ENCODE results near the gene VEZT. TPM values are rescaled to one million over a fixed set of nuclear protein-coding genes. Genes with fewer than 3 reads are reported as not detected.

The VEZT gene
- total and polyA plus RNA-seq, 9 of the 15 experiments (the other 6 are each of a cell fraction or from before 2014, with no cell fraction given), result 16.1 to 61.5 (median 32.6) TPM

DNA sequence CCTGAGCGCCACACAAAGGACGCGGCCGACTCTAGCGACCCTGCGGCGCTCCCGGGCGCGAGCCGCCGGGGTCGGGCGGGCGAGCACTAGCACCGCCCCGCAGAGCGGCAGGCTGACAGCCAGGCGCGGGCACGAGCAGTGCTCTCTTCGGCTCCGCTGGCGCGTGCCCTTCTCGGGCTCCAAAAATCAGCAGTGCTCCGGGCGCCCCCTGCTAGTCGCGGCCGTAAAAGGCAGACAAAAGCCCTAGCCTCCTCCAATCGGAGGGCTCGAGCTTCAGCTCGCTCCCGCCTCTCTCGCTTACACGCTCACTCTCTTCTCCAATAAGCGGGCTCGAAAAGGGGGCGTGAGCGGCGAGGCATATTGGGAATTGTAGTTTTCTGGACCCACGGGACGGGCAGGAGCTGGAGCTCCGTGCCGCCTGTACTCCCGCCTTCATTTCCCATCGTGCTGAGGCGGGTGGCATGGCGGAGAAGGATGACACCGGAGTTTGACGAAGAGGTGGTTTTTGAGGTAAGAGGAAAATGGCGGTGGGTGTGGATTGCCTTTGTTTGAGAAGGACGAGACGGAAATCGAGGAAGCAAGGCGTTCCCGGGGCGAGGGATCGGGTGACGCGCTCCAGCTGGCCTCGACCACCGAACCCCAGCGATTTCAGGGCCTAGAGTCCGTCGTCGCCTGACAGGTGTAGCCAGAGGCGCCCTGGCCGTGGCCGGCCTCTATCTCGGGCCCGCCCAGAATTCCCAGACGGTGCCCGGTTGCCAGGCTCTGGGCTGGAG lies at the start of gene VEZT, which contains the start of gene FGD6 (continued):
- TF ChIP-seq, protein P1, sequence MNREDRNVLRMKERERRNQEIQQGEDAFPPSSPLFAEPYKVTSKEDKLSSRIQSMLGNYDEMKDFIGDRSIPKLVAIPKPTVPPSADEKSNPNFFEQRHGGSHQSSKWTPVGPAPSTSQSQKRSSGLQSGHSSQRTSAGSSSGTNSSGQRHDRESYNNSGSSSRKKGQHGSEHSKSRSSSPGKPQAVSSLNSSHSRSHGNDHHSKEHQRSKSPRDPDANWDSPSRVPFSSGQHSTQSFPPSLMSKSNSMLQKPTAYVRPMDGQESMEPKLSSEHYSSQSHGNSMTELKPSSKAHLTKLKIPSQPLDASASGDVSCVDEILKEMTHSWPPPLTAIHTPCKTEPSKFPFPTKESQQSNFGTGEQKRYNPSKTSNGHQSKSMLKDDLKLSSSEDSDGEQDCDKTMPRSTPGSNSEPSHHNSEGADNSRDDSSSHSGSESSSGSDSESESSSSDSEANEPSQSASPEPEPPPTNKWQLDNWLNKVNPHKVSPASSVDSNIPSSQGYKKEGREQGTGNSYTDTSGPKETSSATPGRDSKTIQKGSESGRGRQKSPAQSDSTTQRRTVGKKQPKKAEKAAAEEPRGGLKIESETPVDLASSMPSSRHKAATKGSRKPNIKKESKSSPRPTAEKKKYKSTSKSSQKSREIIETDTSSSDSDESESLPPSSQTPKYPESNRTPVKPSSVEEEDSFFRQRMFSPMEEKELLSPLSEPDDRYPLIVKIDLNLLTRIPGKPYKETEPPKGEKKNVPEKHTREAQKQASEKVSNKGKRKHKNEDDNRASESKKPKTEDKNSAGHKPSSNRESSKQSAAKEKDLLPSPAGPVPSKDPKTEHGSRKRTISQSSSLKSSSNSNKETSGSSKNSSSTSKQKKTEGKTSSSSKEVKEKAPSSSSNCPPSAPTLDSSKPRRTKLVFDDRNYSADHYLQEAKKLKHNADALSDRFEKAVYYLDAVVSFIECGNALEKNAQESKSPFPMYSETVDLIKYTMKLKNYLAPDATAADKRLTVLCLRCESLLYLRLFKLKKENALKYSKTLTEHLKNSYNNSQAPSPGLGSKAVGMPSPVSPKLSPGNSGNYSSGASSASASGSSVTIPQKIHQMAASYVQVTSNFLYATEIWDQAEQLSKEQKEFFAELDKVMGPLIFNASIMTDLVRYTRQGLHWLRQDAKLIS (CRISPR knock-in tag; IDR thresholded peaks at IDR 0.05), result no peak; the same call in none of the 2 replicates
- TF ChIP-seq, protein P2, sequence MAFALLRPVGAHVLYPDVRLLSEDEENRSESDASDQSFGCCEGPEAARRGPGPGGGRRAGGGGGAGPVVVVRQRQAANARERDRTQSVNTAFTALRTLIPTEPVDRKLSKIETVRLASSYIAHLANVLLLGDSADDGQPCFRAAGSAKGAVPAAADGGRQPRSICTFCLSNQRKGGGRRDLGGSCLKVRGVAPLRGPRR (CRISPR knock-in tag; IDR thresholded peaks at IDR 0.05), result no peak
- TF ChIP-seq HDAC8 (tag; IDR thresholded peaks at IDR 0.05) (no peak), NCOR1 (IDR thresholded peaks at IDR 0.05) (no peak), HLTF (IDR thresholded peaks at IDR 0.05) (0 out of 2 replicates have a peak, but pooled peaks have one; percentile 10), NR2F6 (CRISPR knock-in tag; IDR thresholded peaks at IDR 0.05) (no peak), ZNF3 (CRISPR knock-in tag; IDR thresholded peaks at IDR 0.05) (no peak), CREM (IDR thresholded peaks at IDR 0.05; ENCODE audit: low read depth) (peak; percentile 94), LEF1 (IDR thresholded peaks at IDR 0.05) (no peak; the same call in 1 of the 2 replicates), ZFX (CRISPR knock-in tag; IDR thresholded peaks at IDR 0.05) (peak; percentile 84), LARP7 (IDR thresholded peaks at IDR 0.05) (no peak), MCM2 (IDR thresholded peaks at IDR 0.05; ENCODE audit: low read depth) (no peak), RAD21 (CRISPR knock-in tag; conservative IDR thresholded peaks at IDR 0.05 in 1 of 2, IDR thresholded peaks at IDR 0.05 in 1 of 2) (peak; percentile 90 to 99), KDM5B (IDR thresholded peaks at IDR 0.05; ENCODE audit: insufficient replicate concordance, low read depth, low read length) (peak; percentile 69)
- TF ChIP-seq, protein P3, sequence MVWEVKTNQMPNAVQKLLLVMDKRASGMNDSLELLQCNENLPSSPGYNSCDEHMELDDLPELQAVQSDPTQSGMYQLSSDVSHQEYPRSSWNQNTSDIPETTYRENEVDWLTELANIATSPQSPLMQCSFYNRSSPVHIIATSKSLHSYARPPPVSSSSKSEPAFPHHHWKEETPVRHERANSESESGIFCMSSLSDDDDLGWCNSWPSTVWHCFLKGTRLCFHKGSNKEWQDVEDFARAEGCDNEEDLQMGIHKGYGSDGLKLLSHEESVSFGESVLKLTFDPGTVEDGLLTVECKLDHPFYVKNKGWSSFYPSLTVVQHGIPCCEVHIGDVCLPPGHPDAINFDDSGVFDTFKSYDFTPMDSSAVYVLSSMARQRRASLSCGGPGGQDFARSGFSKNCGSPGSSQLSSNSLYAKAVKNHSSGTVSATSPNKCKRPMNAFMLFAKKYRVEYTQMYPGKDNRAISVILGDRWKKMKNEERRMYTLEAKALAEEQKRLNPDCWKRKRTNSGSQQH (CRISPR knock-in tag; IDR thresholded peaks at IDR 0.05), result no peak
- TF ChIP-seq, protein P4, sequence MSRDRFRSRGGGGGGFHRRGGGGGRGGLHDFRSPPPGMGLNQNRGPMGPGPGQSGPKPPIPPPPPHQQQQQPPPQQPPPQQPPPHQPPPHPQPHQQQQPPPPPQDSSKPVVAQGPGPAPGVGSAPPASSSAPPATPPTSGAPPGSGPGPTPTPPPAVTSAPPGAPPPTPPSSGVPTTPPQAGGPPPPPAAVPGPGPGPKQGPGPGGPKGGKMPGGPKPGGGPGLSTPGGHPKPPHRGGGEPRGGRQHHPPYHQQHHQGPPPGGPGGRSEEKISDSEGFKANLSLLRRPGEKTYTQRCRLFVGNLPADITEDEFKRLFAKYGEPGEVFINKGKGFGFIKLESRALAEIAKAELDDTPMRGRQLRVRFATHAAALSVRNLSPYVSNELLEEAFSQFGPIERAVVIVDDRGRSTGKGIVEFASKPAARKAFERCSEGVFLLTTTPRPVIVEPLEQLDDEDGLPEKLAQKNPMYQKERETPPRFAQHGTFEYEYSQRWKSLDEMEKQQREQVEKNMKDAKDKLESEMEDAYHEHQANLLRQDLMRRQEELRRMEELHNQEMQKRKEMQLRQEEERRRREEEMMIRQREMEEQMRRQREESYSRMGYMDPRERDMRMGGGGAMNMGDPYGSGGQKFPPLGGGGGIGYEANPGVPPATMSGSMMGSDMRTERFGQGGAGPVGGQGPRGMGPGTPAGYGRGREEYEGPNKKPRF (IDR thresholded peaks at IDR 0.05; ENCODE audit: low read depth, low read length), result no peak
- TF ChIP-seq, protein P5, sequence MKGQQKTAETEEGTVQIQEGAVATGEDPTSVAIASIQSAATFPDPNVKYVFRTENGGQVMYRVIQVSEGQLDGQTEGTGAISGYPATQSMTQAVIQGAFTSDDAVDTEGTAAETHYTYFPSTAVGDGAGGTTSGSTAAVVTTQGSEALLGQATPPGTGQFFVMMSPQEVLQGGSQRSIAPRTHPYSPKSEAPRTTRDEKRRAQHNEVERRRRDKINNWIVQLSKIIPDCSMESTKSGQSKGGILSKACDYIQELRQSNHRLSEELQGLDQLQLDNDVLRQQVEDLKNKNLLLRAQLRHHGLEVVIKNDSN (CRISPR knock-in tag; IDR thresholded peaks at IDR 0.05), result peak; percentile 84

Measured in K562 (cell line).